Endometrium (tissue), 2 donors: ENCODE data around the gene MGAT5B.
"Not testable (repeated sequence)": the region's sequence is repeated elsewhere in the genome, so short reads cannot be mapped to it uniquely, and the experiment has no call there.

Source experiments
- FAIRE-seq: peaks from 2 replicates; lab custom pipeline; 2012; peaks lifted over from hg19 to GRCh38; lab: Jason Lieb, UNC
- donor health status: control.
- donor health status: control.

Gene MGAT5B

DNA sequence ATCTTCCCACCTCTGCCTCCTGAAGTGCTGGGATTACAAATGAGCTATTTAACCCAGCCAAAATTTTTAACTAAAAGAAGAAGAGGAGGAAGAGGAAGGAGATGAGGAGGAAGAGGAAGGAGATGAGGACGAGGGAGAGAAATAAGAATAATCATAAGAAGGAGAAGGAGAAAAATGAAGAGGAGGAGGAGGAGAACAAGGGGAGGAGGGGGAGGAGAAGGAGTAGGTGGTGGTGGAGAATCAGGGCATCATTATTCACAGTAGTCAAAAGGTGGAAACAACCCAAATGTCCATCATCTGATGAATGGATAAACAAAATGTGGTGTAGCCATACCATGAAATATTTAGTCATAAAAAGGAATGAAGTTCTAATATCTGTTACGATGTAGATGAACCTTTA is 21.2 kb upstream of the MGAT5B start:
- no peak for FAIRE-seq

DNA sequence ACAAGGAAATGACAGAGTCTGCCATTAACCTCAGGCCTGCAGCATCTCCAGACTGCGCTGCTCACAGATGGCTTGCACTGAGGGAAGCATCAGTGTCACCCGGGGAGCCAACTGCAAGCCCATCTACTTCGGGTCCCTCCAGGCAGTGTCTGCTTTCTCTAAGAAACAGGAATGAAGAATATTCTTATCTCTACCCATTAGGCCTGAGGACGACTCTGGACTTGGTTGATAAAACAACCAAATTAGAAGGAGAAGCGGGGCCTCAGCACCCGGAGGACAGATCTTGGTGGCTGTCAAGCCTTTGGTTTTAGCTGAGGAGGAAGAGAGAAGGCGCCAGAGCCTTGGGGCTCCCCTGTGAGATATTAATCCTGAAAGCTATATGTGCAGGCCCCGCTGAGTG is 19.5 kb upstream of the MGAT5B start:
- FAIRE-seq = no peak

DNA sequence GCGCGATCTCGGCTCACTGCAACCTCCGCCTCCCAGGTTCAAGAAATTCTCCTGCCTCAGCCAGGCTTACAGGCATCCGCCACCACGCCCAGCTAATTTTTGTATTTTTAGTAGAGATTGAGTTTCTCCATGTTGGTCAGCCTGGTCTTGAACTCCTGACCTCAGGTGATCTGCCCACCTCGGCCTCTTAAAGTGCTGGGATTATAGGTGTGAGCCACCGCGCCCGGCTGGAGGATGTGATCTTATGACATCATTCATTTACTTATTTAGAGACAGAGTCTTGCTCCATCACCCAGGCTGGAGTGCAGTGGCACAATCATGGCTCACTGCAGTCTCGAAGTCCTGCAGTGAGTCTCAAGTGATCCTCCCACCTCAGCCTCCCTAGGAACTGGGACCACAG is 19.0 kb upstream of the MGAT5B start:
- FAIRE-seq = not testable (repeated sequence)

DNA sequence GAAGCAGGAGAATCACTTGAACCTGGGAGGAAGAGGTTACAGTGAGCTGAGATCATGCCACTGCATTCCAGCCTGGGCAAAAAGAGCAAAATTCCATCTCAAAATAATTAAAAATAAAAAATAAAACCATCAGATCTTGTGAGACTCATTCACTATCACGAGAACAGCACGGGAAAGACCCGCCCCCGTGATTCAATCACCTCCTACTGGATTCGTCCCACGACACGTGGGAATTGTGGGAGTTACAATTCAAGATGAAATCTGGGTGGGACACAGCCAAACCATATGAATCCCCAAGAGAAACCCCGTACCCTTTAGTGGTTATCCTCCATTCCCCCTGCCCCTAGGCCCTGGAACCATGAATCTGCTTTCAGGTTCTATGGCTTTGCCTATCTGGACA is 15.4 kb upstream of the MGAT5B start:
- no peak for FAIRE-seq

DNA sequence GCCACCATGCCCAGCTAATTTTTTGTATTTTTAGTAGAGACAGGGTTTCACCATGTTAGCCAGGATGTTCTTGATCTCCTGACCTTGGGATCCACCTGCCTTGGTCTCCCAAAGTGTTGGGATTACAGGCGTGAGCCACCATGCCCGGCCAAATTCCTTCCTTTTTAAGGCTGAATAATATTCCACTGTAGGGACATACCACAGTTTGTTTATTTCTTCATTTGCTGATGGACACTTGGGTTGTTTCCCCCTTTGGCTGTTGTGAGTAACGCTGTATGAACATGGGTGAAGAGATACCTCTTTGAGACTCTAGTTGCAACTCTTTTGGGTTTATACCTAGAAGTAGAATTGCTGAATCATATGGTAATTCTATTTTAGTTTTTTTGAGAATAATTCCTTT is 13.1 kb upstream of the MGAT5B start:
- FAIRE-seq = no peak

DNA sequence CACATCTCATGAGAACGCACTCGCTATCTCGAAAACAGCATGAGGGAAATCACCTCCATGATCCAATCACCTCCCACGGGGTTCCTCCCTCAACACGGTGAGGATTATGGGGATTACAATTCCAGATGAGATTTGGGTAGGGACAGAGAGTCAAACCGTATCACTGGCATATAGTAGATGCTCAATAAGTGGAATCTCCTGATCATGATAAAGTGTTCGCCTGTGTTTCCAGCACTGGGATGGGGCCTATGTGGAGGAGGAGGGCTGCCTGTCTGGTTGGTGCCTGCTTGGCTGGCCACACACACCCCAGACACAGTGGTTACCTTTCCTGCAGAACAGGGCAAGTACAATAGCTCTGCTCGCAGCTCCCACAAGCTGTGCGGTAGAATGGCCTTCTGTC is 6.1 kb upstream of the MGAT5B start:
- FAIRE-seq = no peak

DNA sequence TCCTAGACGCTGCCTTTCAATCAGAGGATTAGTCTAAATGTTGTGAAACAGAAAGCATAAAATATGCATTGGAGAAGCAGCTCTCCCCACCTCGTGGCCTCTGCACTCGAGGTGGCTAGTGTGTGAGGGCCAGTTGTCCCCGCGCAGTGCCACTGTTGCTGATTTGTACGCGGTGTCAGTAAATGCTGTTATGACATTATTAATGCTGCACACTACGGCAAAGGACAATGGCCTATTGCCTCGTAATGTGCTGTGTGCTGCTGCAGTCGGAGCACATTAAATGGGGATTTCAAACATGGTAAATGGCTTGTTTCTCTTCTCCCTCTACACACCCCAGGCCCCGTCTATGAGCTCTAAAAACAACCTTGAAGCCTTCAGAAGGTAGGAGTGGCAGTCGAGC is 5.7 kb upstream of the MGAT5B start:
- no peak for FAIRE-seq

DNA sequence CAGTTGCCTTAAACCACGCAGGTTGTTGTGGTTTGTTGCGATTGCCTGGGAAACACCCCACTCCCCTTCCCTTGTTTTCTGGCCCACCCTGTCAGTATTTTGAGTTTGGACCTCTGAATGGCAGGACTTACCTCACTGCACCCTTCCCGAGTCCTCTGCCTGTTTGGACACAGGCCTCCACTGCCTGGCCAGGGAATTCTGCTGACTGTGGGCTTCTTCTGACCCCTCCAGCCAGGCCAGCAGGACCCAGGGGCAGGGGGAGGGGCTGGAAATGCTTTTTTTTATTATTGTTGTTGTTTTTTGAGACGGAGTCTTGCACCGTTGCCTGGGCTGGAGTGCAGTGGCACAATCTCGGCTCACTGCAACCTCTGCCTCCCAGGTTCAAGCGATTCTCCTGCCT is 4.2 kb upstream of the MGAT5B start:
- no peak for FAIRE-seq

DNA sequence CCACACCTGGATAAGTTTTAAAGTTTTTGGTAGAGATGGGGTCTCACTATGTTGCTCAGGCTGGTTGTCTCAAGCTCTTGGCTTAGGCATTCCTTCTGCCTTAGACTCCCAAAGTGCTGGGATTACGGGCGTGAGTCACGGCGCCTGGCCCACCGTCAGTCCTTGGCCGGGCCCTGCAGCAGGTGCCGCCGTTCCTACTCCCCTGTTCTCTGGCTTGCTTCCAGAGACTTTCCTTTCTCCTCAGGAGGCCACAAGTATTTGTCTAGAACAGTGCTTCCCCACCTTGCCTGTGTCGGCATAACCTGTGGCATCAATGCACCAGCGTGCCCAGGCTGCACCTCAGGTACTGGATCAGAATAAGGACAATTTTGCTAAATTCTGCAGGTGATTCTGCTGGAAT is 3.0 kb upstream of the MGAT5B start:
- no peak for FAIRE-seq

DNA sequence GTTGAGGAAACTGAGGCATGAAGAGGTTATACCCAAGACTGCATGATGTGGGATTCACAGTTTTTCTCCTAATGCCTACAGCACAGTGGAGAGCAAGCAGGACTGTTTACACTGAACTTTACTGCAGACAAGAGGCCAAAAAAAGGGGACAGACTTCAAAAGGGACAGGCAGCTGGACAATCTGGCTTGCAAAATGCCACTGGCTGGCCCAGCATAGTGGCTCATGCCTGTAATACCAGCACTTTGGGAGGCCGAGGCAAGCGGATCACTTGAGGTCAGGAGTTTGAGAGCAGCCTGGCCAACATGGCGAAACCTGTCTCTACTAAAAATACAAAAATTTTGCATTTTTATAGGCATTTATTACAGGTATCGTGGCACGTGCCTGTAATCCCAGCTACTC is 2.0 kb upstream of the MGAT5B start:
- FAIRE-seq = no peak

DNA sequence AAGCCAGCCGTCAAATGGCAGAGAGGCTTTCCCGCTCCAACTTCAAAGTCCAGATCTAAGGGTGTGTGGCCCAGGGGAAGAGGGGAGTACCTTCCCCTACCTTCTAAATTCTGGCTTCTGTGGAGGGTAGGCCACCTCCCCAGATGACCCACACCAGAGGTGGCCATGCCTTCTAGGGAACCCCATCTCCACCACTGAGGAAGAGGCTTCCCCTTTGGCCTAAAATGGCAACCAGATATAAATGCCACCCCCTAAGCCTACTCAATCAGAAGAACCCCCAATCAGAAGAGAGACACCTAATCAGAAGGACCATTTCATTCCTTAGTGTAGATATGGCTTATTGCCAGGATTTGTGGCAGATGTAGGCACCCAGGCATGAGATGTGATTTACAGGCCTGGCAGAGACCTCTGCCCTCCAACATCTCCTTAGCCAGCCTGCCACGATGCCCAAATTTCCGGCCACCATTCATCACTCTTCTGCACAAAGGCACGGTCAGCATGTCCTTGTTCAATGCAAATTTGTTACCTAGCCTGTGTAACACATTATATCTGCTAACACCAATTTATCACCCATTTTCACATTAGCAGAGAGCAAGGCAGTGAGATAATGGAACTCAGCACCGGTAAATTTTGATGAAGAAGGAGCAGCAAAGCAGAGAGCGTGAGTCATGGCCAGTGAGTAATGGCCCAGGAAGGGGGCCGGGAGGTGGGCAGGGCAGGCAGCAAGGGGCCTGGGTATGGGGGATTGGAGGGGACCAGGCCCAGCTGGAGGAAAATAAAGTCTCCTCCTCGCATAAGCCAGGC is 1.2 kb upstream of the MGAT5B start:
- FAIRE-seq = no peak

DNA sequence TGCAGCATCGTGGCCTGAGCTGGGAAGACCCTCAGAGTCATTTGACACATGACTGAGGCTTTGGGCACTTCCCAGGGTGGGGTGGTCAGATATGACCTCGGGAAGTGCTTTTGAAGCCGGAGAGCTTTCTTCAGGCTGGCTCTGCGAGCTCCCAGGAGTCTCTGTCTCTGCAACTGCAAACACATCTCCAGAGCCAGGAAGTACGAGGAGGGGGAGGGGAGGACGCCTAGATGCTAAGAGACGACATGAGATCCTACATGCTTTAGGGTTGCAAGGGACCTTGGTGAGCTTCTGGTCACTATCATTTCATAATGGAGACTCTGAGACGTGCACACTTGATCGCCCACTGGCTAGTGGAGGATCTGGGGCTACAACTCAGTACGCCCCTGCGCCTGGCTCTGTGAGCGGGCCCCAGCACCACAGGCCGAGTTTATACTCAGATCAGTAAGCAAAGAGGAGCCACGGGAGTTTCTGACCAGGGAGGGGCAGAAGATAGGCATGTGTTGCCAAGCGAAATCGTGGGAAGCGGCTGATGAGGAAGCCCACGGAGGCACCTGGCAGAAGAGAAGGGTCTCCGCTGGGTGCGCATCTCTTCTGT is 527 bp upstream of the MGAT5B start:
- FAIRE-seq = no peak

DNA sequence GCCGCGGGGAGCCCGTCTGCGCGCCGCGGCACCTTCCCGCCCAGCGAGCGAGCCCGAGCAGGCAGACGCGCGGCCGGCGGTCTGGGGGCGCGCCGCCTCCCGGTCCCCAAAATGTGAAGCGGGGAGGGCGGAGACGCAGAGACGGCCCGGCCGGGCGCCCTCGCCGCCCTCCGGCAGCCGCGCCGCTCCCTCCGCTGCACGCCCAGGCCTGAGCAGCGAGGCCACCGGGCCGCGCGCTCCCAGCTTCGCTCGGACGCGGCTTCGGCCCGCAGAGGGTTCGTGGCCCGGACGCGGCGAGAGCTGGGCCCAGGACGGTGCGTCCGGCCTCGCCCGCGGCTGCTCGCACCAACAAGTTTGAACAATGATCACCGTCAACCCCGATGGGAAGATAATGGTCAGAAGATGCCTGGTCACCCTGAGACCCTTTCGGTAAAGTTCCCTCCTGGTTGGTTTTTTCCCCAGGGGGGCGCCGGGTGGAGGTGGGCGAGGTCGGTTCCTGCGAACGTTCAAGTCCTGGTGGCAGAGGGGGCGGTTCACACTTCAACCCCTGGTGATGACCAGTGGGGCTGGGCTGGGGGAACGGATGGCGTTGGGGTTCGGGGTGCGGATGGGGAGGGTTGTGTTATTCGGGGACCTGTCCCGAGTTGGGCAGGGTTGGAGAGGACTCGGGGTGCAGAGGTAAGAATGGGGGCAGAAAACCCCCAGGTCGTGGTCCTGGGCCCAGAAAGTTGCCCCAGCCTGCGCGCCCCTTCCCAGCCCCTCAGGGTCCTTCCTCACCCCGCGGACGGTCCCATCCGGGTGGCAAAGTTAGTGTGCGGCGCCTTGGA is 678 bp downstream of the MGAT5B start:
- no peak for FAIRE-seq

DNA sequence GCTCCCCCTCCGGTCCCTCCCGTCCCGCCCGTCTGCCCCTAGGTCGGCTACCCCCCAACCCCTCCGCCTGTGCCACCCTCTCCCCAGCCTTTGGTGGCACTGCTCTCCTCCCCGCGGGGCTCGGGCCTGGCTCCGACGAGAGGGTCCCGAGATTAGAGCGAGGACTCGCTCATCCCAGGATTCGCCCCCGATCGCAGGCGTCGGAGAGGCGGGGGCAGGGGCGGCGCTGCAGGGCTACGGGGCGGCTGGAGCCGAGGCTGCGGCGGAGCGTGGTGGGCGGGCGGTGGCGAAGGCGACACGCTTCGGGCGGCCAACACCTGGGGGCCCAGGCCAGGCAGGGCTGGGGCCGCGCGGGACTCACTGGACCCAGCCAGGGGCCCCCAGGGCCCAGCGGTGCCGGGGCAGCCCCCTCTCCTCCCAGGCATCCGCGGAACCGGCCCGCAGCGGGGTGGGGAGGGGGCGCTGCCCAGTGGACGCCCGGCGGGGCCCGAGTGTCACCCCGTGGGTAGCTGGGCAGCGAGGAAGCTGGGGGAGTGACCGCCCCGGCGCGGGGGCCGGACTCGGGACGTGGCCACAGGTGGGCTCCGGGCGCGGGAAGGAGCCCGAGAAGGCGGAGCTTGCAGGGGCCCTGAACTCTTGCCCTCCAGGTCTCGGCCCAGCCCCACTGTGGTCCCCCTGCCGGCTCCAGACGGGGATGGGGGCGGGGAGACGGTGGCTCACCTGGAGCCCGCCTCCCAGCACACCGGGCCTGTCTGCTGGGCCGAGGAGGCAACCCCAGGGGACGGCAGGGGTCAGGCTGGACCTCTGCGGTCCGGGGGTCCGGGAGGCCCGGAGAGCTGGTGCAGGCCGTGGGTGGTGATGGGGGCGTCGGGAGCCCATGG is 1.5 kb downstream of the MGAT5B start:
- no peak for FAIRE-seq

DNA sequence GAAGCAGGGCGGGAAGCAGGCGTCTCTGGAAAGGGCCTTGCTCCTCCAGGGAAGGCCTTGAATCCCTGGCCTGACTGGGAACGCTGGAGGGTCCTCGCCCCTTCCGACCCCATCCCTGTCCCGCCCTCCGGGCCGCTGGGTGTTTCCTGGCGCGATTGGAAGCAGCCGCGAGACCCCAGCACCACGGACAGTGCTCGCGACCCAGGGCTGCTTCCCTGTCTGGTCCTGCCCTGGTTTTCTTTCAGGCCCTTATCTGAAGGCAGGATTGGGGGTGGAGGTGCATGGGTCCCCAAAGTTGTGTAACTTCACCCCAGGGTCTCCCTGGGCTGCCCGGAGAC is 2.1 kb downstream of the MGAT5B start:
- no peak for FAIRE-seq

DNA sequence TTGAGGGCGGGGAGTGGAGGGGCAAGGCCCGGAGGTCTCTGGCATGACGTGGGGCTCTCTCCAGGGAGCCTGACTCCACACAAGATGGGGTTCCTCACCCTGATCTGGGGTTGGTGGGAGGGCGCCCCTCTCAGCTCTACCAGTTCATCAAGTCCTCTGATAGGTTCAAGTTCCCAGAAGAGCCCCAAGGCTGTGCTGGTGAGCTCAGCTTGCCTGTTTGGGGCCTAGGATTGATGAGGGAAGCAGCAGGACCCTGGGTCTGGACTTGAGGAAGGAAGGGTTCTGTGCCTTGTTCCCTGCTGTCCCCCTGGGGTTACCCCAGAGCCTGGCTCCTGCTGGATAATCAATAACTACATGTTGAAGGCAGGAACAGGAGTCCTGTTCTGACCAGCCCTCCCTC is 3.5 kb downstream of the MGAT5B start:
- no peak for FAIRE-seq

DNA sequence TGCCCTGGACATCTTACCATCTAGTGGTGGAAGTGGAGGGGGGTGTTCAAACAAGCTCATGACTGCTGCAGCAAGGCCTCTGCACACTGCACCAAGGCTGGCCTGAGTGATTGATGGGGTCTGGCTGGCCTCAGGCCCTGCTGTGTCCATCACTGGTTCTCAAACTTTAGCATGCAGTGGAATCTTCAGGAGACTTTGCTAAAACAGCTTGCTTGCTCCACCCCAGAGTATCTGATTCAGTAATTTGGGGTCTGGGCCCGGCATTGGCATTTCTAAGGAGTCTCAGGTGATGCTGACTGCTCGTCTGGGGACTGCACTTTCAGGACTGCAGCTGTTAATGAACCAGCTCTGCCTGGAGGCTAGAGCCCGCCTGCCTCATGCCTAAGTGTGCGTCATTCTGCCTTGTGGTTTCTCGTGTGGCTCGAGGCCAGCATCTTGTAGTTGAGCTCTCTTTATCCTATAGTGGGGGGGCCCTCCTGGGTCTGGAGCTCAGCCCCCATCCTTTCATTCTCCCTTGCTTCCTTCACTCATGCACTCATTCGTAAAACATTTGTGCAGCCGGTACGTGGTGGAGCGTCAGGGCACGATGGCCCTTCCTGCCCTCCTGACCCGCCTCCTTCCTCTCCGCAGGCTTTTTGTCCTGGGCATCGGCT is 4.1 kb downstream of the MGAT5B start:
- no peak for FAIRE-seq

DNA sequence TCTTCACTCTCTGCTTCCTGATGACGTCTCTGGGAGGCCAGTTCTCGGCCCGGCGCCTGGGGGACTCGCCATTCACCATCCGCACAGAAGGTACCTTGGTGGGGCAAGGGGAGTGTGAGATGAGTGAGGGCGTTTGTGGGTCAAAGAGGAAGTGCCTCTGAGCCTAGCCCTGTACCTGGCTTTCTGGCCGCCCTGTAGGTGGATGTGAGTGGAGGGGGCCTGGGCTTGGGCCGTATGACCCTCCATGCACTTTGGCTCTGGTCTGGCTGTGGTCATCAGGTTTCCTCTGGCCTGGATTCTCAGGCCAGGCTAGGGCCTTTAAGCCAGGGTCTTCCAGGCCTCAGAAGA is 4.6 kb downstream of the MGAT5B start:
- FAIRE-seq = no peak

DNA sequence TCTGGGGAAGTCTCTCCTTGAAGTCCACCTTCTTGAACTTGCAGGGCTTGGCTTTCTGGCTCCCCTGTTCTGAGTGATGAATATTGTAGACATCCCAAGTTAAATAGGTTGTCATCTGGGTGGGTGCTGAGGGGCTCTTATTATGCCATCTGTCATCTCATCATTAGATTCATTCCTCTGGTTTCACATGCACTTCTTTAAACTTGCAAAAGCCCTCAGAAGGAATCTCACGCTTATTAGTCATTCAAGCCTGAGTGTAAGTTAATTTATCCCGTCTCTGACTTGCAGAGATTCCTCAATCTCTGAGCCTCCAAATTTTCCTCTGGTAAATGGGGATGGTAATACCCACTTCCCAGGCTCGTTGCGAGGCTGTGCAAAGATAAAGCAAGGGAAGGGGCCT is 5.7 kb downstream of the MGAT5B start:
- no peak for FAIRE-seq

DNA sequence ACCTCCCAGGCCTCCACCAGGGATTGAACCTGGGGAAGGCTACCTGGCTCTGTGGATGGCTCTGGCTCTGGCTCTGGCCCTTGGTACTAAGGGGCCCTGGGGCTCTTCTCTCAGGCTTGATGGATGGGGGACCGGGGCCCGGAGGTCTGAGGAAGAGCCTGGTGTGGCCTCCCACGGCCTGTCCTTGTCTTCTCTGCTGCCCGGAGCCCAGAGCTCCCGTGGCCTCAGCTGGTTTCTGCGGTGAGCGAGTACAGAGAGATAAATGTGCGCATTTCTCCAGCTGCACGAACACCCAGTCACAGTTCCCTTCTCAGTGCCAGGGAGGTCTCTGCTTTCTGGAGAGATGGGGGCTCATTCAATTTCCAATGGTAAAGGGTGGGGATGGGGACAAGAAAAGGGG is 9.2 kb downstream of the MGAT5B start:
- FAIRE-seq = no peak

DNA sequence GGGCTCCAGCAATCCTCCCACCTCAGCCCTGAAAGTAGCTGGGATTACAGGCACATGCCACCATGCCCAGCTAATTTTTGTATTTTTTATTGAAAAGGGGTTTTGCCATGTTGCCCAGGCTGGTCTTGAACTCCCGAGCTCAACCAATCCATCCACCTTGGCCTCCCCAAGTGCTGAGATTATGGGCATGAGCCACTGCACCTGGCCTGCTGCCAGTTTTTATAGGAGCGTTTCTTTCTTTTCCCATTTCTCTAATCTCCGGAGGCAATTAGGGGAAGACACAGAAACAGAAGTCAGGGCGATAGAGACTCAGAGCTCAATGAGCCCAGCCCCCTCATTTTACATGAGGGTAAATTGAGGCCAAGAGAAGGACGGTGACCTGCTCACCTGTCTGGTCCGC is 10.4 kb downstream of the MGAT5B start:
- FAIRE-seq = no peak

DNA sequence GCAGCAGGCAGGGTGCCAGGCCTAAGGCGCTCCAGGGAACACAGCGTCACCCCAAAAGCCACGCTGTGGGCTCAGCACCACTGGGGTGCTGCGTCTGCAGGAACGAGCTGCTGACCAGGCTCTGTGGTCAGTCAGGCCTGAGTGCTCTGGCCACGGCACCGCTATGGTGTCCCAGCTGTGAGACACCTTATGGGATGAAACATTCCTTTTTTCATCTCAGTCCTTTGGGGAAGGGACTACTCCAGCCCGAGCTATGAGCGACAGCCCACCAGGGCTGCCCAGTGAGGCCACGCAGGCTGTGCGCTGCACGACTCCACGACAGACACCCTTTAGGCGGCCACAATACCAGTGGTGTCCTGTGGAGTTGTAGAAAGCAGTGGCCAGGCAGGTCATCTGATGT is 11.1 kb downstream of the MGAT5B start:
- no peak for FAIRE-seq
